Activated gamma-delta T cell treated with Interleukin-2 at 50 U/mL for 16 hours (primary cell): ENCODE data around the gene ASCL1.

Experiments used
- DNase-seq: peaks from one replicate; pipeline ENCODE4 v3.0.0-alpha.2; 2020

The ASCL1 gene

GRCh38 chr12:102990419-102990818, 32.9 kb downstream of the ASCL1 start:
- no peak for DNase-seq

DNA sequence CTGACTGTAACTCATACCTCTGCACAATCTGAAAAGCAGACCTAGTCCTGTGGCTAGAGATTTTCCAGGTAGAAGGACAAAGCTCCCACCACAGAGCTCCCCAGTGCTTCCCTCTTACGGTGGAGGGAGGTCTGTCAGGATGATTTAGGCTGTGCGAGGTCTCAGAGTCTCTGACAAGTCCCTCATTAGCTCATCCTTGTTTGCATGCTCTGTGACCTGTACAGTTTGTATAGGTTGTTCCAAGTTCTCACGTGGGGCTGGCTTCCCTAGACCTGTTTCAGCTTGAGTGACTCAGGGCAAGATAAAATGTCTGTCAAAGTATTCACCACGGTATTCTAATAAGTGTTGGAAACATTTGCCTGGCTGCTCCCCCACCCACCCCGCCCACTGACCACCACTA, 34.8 kb downstream of the ASCL1 start:
- DNase-seq: no peak

DNA sequence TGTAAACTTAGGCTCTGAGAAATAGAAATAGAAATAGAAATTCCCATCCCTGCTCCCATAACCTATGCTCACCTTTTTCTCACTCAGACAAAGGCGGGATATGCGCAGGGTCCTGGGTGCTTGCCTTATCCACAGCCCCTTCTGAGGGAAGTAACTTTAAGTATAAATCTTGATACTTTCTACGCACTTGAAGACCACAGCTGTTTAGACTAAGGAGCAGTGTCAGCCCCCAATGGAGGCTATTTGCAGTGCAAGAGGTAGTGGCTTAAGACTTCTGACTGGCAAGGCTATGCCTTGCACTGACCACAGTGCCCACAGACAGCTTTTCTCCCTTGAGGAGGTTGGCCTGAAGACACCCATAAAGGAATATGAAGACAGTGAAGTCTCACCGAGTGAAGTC, 35.2 kb downstream of the ASCL1 start:
- no peak for DNase-seq

DNA sequence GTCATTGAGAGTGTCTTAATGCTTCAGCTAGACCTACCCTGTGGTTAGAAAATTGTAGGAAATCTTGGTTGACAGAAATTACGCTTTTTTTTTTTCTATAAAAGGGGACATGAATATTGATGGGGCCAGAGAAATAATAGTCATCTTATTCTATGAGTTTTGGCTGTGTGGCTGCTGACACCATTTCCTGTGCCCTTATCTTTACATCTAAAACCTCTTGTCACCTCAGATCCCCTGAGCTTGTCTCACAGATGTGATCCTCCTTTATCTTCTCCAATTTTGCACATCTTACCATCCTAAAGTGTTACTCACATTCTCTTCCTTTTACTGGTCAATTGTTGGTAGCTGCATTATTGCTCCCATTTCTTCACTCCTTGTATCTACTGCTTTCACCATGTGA, 36.1 kb downstream of the ASCL1 start:
- no peak for DNase-seq

DNA sequence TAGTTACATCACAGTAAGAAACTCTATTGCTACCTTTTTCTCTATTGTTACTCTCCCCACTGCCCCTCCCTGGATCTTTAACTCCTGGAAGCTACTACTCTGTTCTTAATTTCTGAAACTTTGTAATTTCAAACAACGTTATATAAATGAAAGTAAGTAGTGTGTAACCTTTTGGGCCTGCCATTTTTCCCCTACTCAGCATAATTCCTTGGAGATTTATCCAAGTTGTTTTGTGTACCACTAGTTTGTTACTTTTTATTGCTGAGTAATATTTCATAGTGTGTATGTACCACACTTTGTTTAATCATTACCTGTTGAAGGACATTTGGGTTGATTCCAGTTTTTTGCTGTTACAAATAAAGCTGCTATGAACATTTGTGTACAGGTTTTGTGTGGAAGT, 37.9 kb downstream of the ASCL1 start:
- DNase-seq: no peak
